Lung (tissue), 12 donors: ENCODE results near the gene ARID2. TPM values are rescaled to one million over a fixed set of nuclear protein-coding genes. Genes with fewer than 3 reads are reported as not detected.

Experiments used
- ATAC-seq: fragments of 200-7000 bp; cut with Tn5 transposase; one replicate; pipeline ENCODE4 v1.9.1; 2020; ENCODE audit warnings: moderate number of reproducible peaks; ENCODE audit not compliant: insufficient read depth, low FRiP score
- DNase-seq, 3 donors: peaks; one replicate each; pipeline ENCODE4 v3.0.0-alpha.2; 2013 to 2017
- H3K27ac ChIP-seq, 2 donors: one replicate each; pipeline ENCODE4 v1.5.1; 2013; ENCODE audit warnings: mild to moderate bottlenecking in 2 of 2, moderate library complexity in 2 of 2, control low read depth in 1 of 2, inconsistent platforms in 1 of 2, low read depth in 1 of 2, low read length in 1 of 2
- H3K27me3 ChIP-seq, 3 donors: one replicate each; pipeline ENCODE4 v1.5.1; 2013; ENCODE audit warnings: low read length in 2 of 3; ENCODE audit not compliant: control insufficient read depth in 3 of 3, insufficient read depth in 3 of 3
- H3K36me3 ChIP-seq, 4 donors: one replicate each; pipeline ENCODE4 v1.5.1; 2013; ENCODE audit warnings: low read length in 4 of 4, mild to moderate bottlenecking in 1 of 4, moderate library complexity in 1 of 4; ENCODE audit not compliant: control insufficient read depth in 4 of 4, insufficient read depth in 4 of 4
- H3K4me1 ChIP-seq, 5 donors: one replicate each; pipeline ENCODE4 v1.5.1; 2013; ENCODE audit warnings: low read length in 5 of 5, mild to moderate bottlenecking in 2 of 5, moderate library complexity in 1 of 5; ENCODE audit not compliant: control insufficient read depth in 5 of 5, insufficient read depth in 5 of 5
- H3K4me3 ChIP-seq: one replicate; pipeline ENCODE4 v1.5.1; 2013; ENCODE audit warnings: mild to moderate bottlenecking, control low read depth, moderate library complexity
- H3K9ac ChIP-seq, 2 donors: one replicate each; pipeline ENCODE4 v1.5.1; 2013; ENCODE audit warnings: low read length in 2 of 2, control low read depth in 1 of 2; ENCODE audit not compliant: insufficient read depth in 1 of 2
- H3K9me3 ChIP-seq, 4 donors: one replicate each; pipeline ENCODE4 v1.5.1; 2013; ENCODE audit warnings: low read length in 3 of 4, mild to moderate bottlenecking in 1 of 4, moderate library complexity in 1 of 4; ENCODE audit not compliant: control insufficient read depth in 4 of 4, insufficient read depth in 3 of 4
- CTCF ChIP-seq: IDR thresholded peaks from 2 replicates; pipeline ENCODE4 v1.5.1; 2012; ENCODE audit warnings: mild to moderate bottlenecking; ENCODE audit errors: control extremely low read depth, extremely low read depth
- WGBS, 2 donors: extraction: QIAGEN DNeasy Blood & Tissue Kit; methylation state at CpG; one replicate each; pipeline ENCODE4 v1.1.7; 2013; 5-methylcytosine and 5-hydroxymethylcytosine counted together
- polyA plus RNA-seq, 2 donors: library from polyadenylated mRNA; stranded (reverse); fragments of 200-250 nt; gene quantifications; one replicate each; pipeline ENCODE4 v1.2.1, GENCODE V29; 2013
- total RNA-seq, 2 donors: library from RNA; depleted of rRNA in 1 of 2; stranded (reverse); fragments of >200 nt in 1 of 2; gene quantifications; one replicate each; pipeline ENCODE4 v1.2.1, GENCODE V29; 2014 to 2021
- donor health status: control.
- donor health status: control.
- donor health status: Bipolar disorder and iron deficiency.
- donor health status: healthy.
- donor health status: DM: yes; HTN: yes; CAD: no.

ARID2 gene
- total and polyA plus RNA-seq, 4 donors = 5.3 to 79.2 (median 17.5) TPM

GRCh38 chr12:45768194-45768593, 38.7 kb downstream of the ARID2 start:
- ATAC-seq (no peak), DNase-seq (no peak)
- Histone ChIP-seq H3K9me3 (no peaks in the 10 kb centered on the region), H3K36me3 (no peaks in the 10 kb centered on the region), H3K9ac (no peak overlapping the region), H3K4me1 (peaks cover 0 to 5% (median 0%) of the 10 kb centered on the region in 5 donors), H3K27me3 (no peaks in the 10 kb centered on the region), H3K27ac (no peak overlapping the region), H3K4me3 (no peak overlapping the region)
- 93 to 100% methylated on average over 1 of the region's 1 CpG for WGBS, 2 donors
- TF ChIP-seq CTCF = no peak

- TF ChIP-seq CTCF = no peak
- ATAC-seq (no peak), DNase-seq (no peak)
- no peak overlapping the region for H3K27ac ChIP-seq
- WGBS, 2 donors = 76 to 87% methylated on average over 1 of the region's 1 CpG
- no peak overlapping the region for H3K4me3 ChIP-seq
- no peaks in the 10 kb centered on the region for H3K36me3 ChIP-seq
- no peaks in the 10 kb centered on the region for H3K27me3 ChIP-seq
- H3K9me3 ChIP-seq = no peaks in the 10 kb centered on the region
- no peak overlapping the region for H3K9ac ChIP-seq
- peaks cover 0 to 7% (median 0%) of the 10 kb centered on the region in 5 donors for H3K4me1 ChIP-seq
Measured at GRCh38 chr12:45773747-45774146, 44.2 kb downstream of the ARID2 start.

GRCh38 chr12:45774508-45775162, 45.1 kb downstream of the ARID2 start:
- no peaks in the 10 kb centered on the region for H3K9me3 ChIP-seq
- no peaks in the 10 kb centered on the region for H3K36me3 ChIP-seq
- H3K4me1 ChIP-seq = peaks cover 0 to 7% (median 0%) of the 10 kb centered on the region in 5 donors
- no peaks in the 10 kb centered on the region for H3K27me3 ChIP-seq
- H3K9ac ChIP-seq = no peak overlapping the region
- whole genome bisulfite sequencing, 2 donors = 39 to 52% methylated on average over 5 of the region's 5 CpGs
- DNase-seq (no peak), ATAC-seq (no peak)
- no peak for TF ChIP-seq CTCF
- no peak overlapping the region for H3K27ac ChIP-seq
- H3K4me3 ChIP-seq = no peak overlapping the region

GRCh38 chr12:45775465-45775864, 46.0 kb downstream of the ARID2 start:
- Histone ChIP-seq H3K4me1 (peaks cover 0 to 7% (median 0%) of the 10 kb centered on the region in 5 donors), H3K4me3 (no peak overlapping the region), H3K9ac (no peak overlapping the region), H3K27me3 (no peaks in the 10 kb centered on the region), H3K27ac (no peak overlapping the region), H3K36me3 (no peaks in the 10 kb centered on the region), H3K9me3 (no peaks in the 10 kb centered on the region)
- DNase-seq (no peak), ATAC-seq (no peak)
- 96 to 98% methylated on average over 1 of the region's 1 CpG for WGBS, 2 donors
- no peak for TF ChIP-seq CTCF
